Loucy (cell line): ENCODE measurements around the gene CIP2A.

Experiments
- H2AFZ ChIP-seq: fragments of 200-600 bp; sonication (generic); 2 replicates; pipeline ENCODE4 v1.6.0; 2016; ENCODE audit warnings: antibody characterized with exemption, mild to moderate bottlenecking, low read length, moderate library complexity
- H3F3A ChIP-seq: fragments of 200-600 bp; 2 replicates; pipeline ENCODE4 v1.6.0; 2016; ENCODE audit warnings: antibody characterized with exemption, low read depth, mild to moderate bottlenecking
- H3K27me3 ChIP-seq: fragments of 200-600 bp; sonication (generic); 2 replicates; pipeline ENCODE4 v1.6.1; 2014; ENCODE audit warnings: low read length, mild to moderate bottlenecking; ENCODE audit not compliant: insufficient read depth, poor library complexity, severe bottlenecking
- H3K36me3 ChIP-seq: fragments of 200-600 bp; sonication (generic); 2 replicates; pipeline ENCODE4 v1.6.1; 2016; ENCODE audit warnings: low read length; ENCODE audit not compliant: insufficient read depth
- H3K4me1 ChIP-seq: fragments of 200-600 bp; sonication (generic); 2 replicates; pipeline ENCODE4 v1.5.1; 2014; ENCODE audit warnings: low read length, mild to moderate bottlenecking; ENCODE audit not compliant: insufficient read depth, poor library complexity, severe bottlenecking
- H3K4me2 ChIP-seq: fragments of 200-600 bp; sonication (generic); 2 replicates; pipeline ENCODE4 v1.6.0; 2014; ENCODE audit warnings: antibody characterized with exemption, low read length, low read depth, mild to moderate bottlenecking; ENCODE audit not compliant: poor library complexity, severe bottlenecking
- H3K4me3 ChIP-seq: fragments of 200-600 bp; sonication (generic); 2 replicates; pipeline ENCODE4 v1.5.1; 2014; ENCODE audit warnings: low read length, mild to moderate bottlenecking, mixed read lengths; ENCODE audit not compliant: poor library complexity, severe bottlenecking
- H3K79me2 ChIP-seq: fragments of 200-600 bp; sonication (generic); 2 replicates; pipeline ENCODE4 v1.6.1; 2014; ENCODE audit warnings: low read length; ENCODE audit not compliant: insufficient read depth
- H3K9ac ChIP-seq: fragments of 200-600 bp; sonication (generic); 2 replicates; pipeline ENCODE4 v1.6.0; 2014; ENCODE audit warnings: mild to moderate bottlenecking, low read depth, low read length, moderate library complexity; ENCODE audit not compliant: poor library complexity, severe bottlenecking
- H3K9me2 ChIP-seq: fragments of 200-600 bp; sonication (generic); replicated peaks from 2 replicates; pipeline ENCODE4 v1.6.1; 2016; ENCODE audit warnings: low read depth, low read length, mixed read lengths
- H3K9me3 ChIP-seq: fragments of 200-600 bp; sonication (generic); 2 replicates; pipeline ENCODE4 v1.6.1; 2014; ENCODE audit warnings: mild to moderate bottlenecking, antibody characterized with exemption, low read length, low read depth; ENCODE audit not compliant: insufficient read depth
- H4K20me1 ChIP-seq: fragments of 200-600 bp; sonication (generic); 2 replicates; pipeline ENCODE4 v1.6.0; 2014; ENCODE audit warnings: antibody characterized with exemption, low read length, mild to moderate bottlenecking; ENCODE audit not compliant: insufficient read depth, poor library complexity, severe bottlenecking
- EZH2phosphoT487 ChIP-seq: fragments of 200-600 bp; IDR thresholded peaks from 2 replicates; pipeline ENCODE4 v1.6.1; 2018; ENCODE audit warnings: antibody characterized with exemption, mild to moderate bottlenecking, moderate library complexity, borderline replicate concordance
- TF ChIP-seq, protein P1 (sequence below): fragments of 200-600 bp; sonication (generic); conservative IDR thresholded peaks from 2 replicates; pipeline ENCODE4 v1.5.1; 2014; ENCODE audit warnings: mild to moderate bottlenecking, antibody characterized with exemption, low read length

The CIP2A gene

DNA sequence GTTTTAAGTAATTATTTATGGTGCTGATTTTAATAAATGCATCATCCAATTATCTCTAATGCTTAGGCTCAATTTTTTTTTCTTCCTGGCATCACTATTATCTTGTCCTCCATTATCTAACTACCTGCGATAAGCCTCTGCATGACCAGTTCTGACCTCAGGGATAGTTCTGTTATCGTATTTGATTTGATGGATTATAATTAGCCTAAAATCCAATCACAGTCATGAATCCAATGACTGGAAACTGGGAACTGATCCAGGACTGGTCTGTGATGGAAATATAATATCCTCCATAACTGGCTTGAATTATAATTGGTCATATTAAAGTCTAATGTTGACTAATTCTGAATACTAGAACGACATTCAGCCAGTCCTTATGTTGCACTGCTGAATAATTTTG, 80.0 kb downstream of the CIP2A start:
- H2AFZ ChIP-seq = no peak overlapping the region
- H3F3A ChIP-seq = no peaks in the 10 kb centered on the region
- H3K9ac ChIP-seq = no peak overlapping the region
- H4K20me1 ChIP-seq = no peaks in the 10 kb centered on the region
- no peak for TF ChIP-seq EZH2phosphoT487
- TF ChIP-seq, protein P1, sequence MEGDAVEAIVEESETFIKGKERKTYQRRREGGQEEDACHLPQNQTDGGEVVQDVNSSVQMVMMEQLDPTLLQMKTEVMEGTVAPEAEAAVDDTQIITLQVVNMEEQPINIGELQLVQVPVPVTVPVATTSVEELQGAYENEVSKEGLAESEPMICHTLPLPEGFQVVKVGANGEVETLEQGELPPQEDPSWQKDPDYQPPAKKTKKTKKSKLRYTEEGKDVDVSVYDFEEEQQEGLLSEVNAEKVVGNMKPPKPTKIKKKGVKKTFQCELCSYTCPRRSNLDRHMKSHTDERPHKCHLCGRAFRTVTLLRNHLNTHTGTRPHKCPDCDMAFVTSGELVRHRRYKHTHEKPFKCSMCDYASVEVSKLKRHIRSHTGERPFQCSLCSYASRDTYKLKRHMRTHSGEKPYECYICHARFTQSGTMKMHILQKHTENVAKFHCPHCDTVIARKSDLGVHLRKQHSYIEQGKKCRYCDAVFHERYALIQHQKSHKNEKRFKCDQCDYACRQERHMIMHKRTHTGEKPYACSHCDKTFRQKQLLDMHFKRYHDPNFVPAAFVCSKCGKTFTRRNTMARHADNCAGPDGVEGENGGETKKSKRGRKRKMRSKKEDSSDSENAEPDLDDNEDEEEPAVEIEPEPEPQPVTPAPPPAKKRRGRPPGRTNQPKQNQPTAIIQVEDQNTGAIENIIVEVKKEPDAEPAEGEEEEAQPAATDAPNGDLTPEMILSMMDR = no peak
- no peaks in the 10 kb centered on the region for H3K27me3 ChIP-seq
- H3K36me3 ChIP-seq = no peaks in the 10 kb centered on the region
- H3K4me2 ChIP-seq = no peak overlapping the region
- no peaks in the 10 kb centered on the region for H3K4me1 ChIP-seq
- H3K79me2 ChIP-seq = no peaks in the 10 kb centered on the region
- H3K9me3 ChIP-seq = no peaks in the 10 kb centered on the region
- H3K9me2 ChIP-seq = no peaks in the 10 kb centered on the region
- no peak overlapping the region for H3K4me3 ChIP-seq

DNA sequence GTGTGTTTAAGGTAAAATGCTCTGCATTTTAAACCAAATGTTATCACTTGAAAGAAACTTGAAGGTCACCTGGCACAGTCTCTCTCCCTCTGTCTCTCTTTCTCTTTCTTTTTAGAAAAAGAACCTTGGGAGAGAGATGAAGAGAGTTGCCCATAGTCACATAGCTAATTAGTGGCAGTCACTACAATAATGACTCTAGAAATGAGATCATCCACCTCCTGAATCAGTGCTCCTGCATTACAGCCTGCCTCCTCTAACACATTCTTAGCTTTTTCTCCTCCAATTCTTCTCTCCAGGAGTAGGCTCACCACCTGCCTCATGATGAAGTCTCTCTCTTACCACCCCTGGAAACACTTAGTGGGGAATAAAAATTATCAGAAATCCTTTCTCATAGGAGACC, 81.3 kb downstream of the CIP2A start:
- H3K4me1 ChIP-seq = no peaks in the 10 kb centered on the region
- H3K4me2 ChIP-seq = no peak overlapping the region
- H3K79me2 ChIP-seq = no peaks in the 10 kb centered on the region
- TF ChIP-seq, protein P1 = no peak
- no peak for TF ChIP-seq EZH2phosphoT487
- H3F3A ChIP-seq = no peaks in the 10 kb centered on the region
- no peak overlapping the region for H3K4me3 ChIP-seq
- H4K20me1 ChIP-seq = no peaks in the 10 kb centered on the region
- H2AFZ ChIP-seq = no peak overlapping the region
- H3K9me2 ChIP-seq = no peaks in the 10 kb centered on the region
- H3K27me3 ChIP-seq = no peaks in the 10 kb centered on the region
- H3K9ac ChIP-seq = no peak overlapping the region
- no peaks in the 10 kb centered on the region for H3K9me3 ChIP-seq
- no peaks in the 10 kb centered on the region for H3K36me3 ChIP-seq

DNA sequence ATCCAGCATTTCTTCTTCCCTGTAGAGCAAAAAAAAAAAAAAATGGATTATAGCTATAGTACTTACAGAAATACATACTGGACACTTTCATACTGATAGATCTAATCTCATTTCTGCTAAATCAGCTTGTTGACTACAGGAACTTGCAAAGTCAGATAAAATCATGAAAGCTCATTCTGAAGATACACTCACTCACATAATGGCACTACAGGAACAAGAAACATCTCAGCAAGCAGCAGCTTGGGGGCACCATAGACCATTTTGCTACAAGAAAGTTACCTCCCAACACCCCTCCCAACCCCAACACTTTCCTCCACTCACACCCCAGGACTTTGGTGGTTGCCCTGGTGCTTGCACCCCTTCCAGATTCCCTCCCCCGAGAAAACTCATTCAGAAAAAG, 83.4 kb downstream of the CIP2A start:
- H4K20me1 ChIP-seq = no peaks in the 10 kb centered on the region
- no peaks in the 10 kb centered on the region for H3K9me2 ChIP-seq
- no peaks in the 10 kb centered on the region for H3K79me2 ChIP-seq
- H3K36me3 ChIP-seq = no peaks in the 10 kb centered on the region
- H3F3A ChIP-seq = no peaks in the 10 kb centered on the region
- H3K4me3 ChIP-seq = no peak overlapping the region
- H3K9ac ChIP-seq = no peak overlapping the region
- TF ChIP-seq EZH2phosphoT487 = no peak
- TF ChIP-seq, protein P1 = peak; percentile 55
- no peak overlapping the region for H3K4me2 ChIP-seq
- H3K4me1 ChIP-seq = no peaks in the 10 kb centered on the region
- no peaks in the 10 kb centered on the region for H3K9me3 ChIP-seq
- no peak overlapping the region for H2AFZ ChIP-seq
- H3K27me3 ChIP-seq = no peaks in the 10 kb centered on the region
